SK-N-SH (cell line): ENCODE data around the gene FOXA1.

Source experiments
- EP300 ChIP-seq, 2 experiments: IDR thresholded peaks; 2 replicates each; pipeline versions ENCODE4 v1.4.0 to v1.6.1; 2012; ENCODE audit warnings: borderline replicate concordance in 1 of 2, low read depth in 1 of 2, low read length in 1 of 2
- JUND ChIP-seq: IDR thresholded peaks from 2 replicates; pipeline ENCODE4 v1.4.0; 2012
- PBX3 ChIP-seq: IDR thresholded peaks from 2 replicates; pipeline ENCODE4; 2012
- POLR2AphosphoS5 ChIP-seq: IDR thresholded peaks from 2 replicates; pipeline ENCODE4 v1.6.1; 2012; ENCODE audit warnings: low read depth, low read length
- RCOR1 ChIP-seq: fragments of 150-350 bp; IDR thresholded peaks from 2 replicates; pipeline ENCODE4 v1.6.1; 2017; ENCODE audit warnings: antibody characterized with exemption, low read length
- REST ChIP-seq: IDR thresholded peaks from 2 replicates; pipeline ENCODE4 v1.6.1; 2012; ENCODE audit warnings: mild to moderate bottlenecking, low read depth, low read length, moderate library complexity
- TCF12 ChIP-seq: IDR thresholded peaks from 2 replicates; pipeline ENCODE4 v1.4.0; 2012
- TF ChIP-seq, protein P1 (sequence below): fragments of 200-600 bp; sonication (generic); IDR thresholded peaks from 2 replicates; pipeline ENCODE4 v1.6.1; 2017; ENCODE audit warnings: antibody characterized with exemption, mild to moderate bottlenecking, moderate library complexity
- TF ChIP-seq, protein P2 (sequence below): IDR thresholded peaks from 2 replicates; pipeline ENCODE4 v1.4.0; 2012; ENCODE audit warnings: low read depth

DNA sequence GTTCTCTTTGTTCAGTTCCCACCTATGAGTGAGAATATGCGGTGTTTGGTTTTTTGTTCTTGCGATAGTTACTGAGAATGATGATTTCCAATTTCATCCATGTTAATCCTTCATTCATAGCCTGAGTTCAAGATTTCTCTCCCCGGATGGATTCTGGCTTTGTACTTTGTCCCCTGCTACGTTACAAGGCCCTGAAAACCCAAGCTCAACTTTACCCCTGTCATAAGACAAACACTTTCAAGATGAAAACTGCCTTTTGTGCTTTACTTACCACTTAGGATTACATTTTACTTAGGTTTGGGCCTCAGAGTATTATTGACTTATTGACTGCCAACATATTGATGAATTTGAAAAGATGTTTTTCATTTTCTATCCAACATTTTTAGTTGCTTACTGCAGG is 36.3 kb downstream of the FOXA1 start:
- TF ChIP-seq, protein P1, sequence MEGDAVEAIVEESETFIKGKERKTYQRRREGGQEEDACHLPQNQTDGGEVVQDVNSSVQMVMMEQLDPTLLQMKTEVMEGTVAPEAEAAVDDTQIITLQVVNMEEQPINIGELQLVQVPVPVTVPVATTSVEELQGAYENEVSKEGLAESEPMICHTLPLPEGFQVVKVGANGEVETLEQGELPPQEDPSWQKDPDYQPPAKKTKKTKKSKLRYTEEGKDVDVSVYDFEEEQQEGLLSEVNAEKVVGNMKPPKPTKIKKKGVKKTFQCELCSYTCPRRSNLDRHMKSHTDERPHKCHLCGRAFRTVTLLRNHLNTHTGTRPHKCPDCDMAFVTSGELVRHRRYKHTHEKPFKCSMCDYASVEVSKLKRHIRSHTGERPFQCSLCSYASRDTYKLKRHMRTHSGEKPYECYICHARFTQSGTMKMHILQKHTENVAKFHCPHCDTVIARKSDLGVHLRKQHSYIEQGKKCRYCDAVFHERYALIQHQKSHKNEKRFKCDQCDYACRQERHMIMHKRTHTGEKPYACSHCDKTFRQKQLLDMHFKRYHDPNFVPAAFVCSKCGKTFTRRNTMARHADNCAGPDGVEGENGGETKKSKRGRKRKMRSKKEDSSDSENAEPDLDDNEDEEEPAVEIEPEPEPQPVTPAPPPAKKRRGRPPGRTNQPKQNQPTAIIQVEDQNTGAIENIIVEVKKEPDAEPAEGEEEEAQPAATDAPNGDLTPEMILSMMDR, result no peak
- TF ChIP-seq JUND, result no peak
- TF ChIP-seq PBX3, result no peak
- no peak for TF ChIP-seq EP300 (IDR thresholded peaks at IDR 0.05; ENCODE audit: borderline replicate concordance in 1 of 2, low read depth in 1 of 2, low read length in 1 of 2)
- TF ChIP-seq POLR2AphosphoS5, result no peak
- TF ChIP-seq RCOR1, result no peak
- TF ChIP-seq, protein P2, sequence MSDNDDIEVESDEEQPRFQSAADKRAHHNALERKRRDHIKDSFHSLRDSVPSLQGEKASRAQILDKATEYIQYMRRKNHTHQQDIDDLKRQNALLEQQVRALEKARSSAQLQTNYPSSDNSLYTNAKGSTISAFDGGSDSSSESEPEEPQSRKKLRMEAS, result no peak
- TF ChIP-seq REST, result no peak
- TF ChIP-seq TCF12, result no peak
